SU-DHL-6 (cell line): ENCODE results near the gene PDZRN3.

Experiments
- H2AFZ ChIP-seq: fragments of 200-600 bp; sonication (generic); 2 replicates; pipeline ENCODE4 v1.6.1; 2014; ENCODE audit warnings: low read depth, mild to moderate bottlenecking, moderate library complexity, mixed read lengths, antibody characterized with exemption, low read length; ENCODE audit not compliant: severe bottlenecking
- H3F3A ChIP-seq: fragments of 200-600 bp; shearing (Covaris generic); 2 replicates; pipeline ENCODE4 v1.6.0; 2016; ENCODE audit warnings: antibody characterized with exemption, mild to moderate bottlenecking; ENCODE audit not compliant: insufficient read depth
- H3K27ac ChIP-seq: fragments of 200-600 bp; sonication (generic); 2 replicates; pipeline ENCODE4 v1.5.1; 2016; ENCODE audit warnings: low read depth, mild to moderate bottlenecking, low read length, moderate library complexity, mixed read lengths
- H3K27me3 ChIP-seq: fragments of 200-600 bp; sonication (generic), shearing (Covaris generic); 2 replicates; pipeline ENCODE4 v1.6.0; 2014; ENCODE audit warnings: mild to moderate bottlenecking, low read length
- H3K36me3 ChIP-seq: fragments of 200-600 bp; sonication (generic); 2 replicates; pipeline ENCODE4 v1.6.1; 2014; ENCODE audit warnings: mild to moderate bottlenecking, low read length, mixed read lengths
- H3K4me2 ChIP-seq: fragments of 300-600, 200-600 bp; shearing (Covaris generic), sonication (generic); 2 replicates; pipeline ENCODE4 v1.6.0; 2014; ENCODE audit warnings: low read length, low read depth, mild to moderate bottlenecking; ENCODE audit not compliant: poor library complexity, severe bottlenecking
- H3K4me3 ChIP-seq: fragments of 200-600 bp; sonication (generic); 2 replicates; pipeline ENCODE4 v1.5.1; 2014; ENCODE audit warnings: antibody characterized with exemption, low read length, mild to moderate bottlenecking, mixed read lengths; ENCODE audit not compliant: insufficient read depth, poor library complexity, severe bottlenecking
- H3K79me2 ChIP-seq: fragments of 200-600 bp; sonication (generic); 2 replicates; pipeline ENCODE4 v1.6.1; 2014; ENCODE audit warnings: mild to moderate bottlenecking, low read length, moderate library complexity; ENCODE audit not compliant: insufficient read depth
- H3K9ac ChIP-seq: fragments of 200-600 bp; sonication (generic); 2 replicates; pipeline ENCODE4 v1.7.0; 2014; ENCODE audit warnings: mild to moderate bottlenecking, low read length
- H3K9me2 ChIP-seq: fragments of 200-600 bp; sonication (generic); replicated peaks from 2 replicates; pipeline ENCODE4 v1.6.1; 2014; ENCODE audit warnings: low read length; ENCODE audit not compliant: insufficient read depth
- H3K9me3 ChIP-seq: fragments of 200-600 bp; sonication (generic); 2 replicates; pipeline ENCODE4 v1.6.1; 2014; ENCODE audit warnings: low read length, mixed read lengths; ENCODE audit not compliant: insufficient read depth
- H4K20me1 ChIP-seq: fragments of 200-600 bp; sonication (generic); 2 replicates; pipeline ENCODE4 v1.6.1; 2014; ENCODE audit warnings: low read depth, mild to moderate bottlenecking, antibody characterized with exemption, low read length, moderate library complexity, mixed read lengths
- CTCF ChIP-seq: fragments of 200-600 bp; sonication (generic); IDR thresholded peaks from one replicate; pipeline ENCODE4 v1.5.1; 2017; ENCODE audit warnings: antibody characterized with exemption, mild to moderate bottlenecking, low read length, moderate library complexity; ENCODE audit not compliant: insufficient read depth, poor library complexity, severe bottlenecking
- EZH2phosphoT487 ChIP-seq: fragments of 200-600 bp; sonication (generic), shearing (Covaris generic); conservative IDR thresholded peaks from 2 replicates; pipeline ENCODE4 v1.6.1; 2018; ENCODE audit warnings: mild to moderate bottlenecking, antibody characterized with exemption, low read length, moderate library complexity, mixed read lengths

The PDZRN3 gene

GRCh38 chr3:73485877-73486330 is 138.8 kb downstream of the PDZRN3 start:
- Histone ChIP-seq H3K4me2 (no peak overlapping the region), H3K4me3 (no peak overlapping the region), H3F3A (no peaks in the 10 kb centered on the region), H3K9me3 (no peaks in the 10 kb centered on the region), H3K9ac (no peak overlapping the region), H4K20me1 (no peaks in the 10 kb centered on the region), H3K79me2 (no peaks in the 10 kb centered on the region), H3K27me3 (no peaks in the 10 kb centered on the region), H3K36me3 (no peaks in the 10 kb centered on the region), H3K27ac (no peak overlapping the region), H3K9me2 (no peaks in the 10 kb centered on the region), H2AFZ (no peak overlapping the region)
- TF ChIP-seq CTCF (no peak), EZH2phosphoT487 (no peak)

GRCh38 chr3:73484656-73485248 is 140.0 kb downstream of the PDZRN3 start:
- Histone ChIP-seq H2AFZ (no peak overlapping the region), H3K4me2 (no peak overlapping the region), H3K9me2 (no peaks in the 10 kb centered on the region)

GRCh38 chr3:73481888-73482287 is 142.9 kb downstream of the PDZRN3 start:
- H3K4me3 ChIP-seq = no peak overlapping the region
- no peak overlapping the region for H3K4me2 ChIP-seq
- no peaks in the 10 kb centered on the region for H4K20me1 ChIP-seq
- H3K9me3 ChIP-seq = 0 out of 2 replicates have a peak, but pooled peaks cover 5% of the 10 kb centered on the region
- no peaks in the 10 kb centered on the region for H3K79me2 ChIP-seq
- H3K9ac ChIP-seq = no peak overlapping the region
- H3K27me3 ChIP-seq = no peaks in the 10 kb centered on the region
- no peak overlapping the region for H2AFZ ChIP-seq
- no peak for TF ChIP-seq EZH2phosphoT487
- TF ChIP-seq CTCF = no peak
- H3F3A ChIP-seq = no peaks in the 10 kb centered on the region
- no peaks in the 10 kb centered on the region for H3K9me2 ChIP-seq
- H3K36me3 ChIP-seq = no peaks in the 10 kb centered on the region
- no peak overlapping the region for H3K27ac ChIP-seq

More at GRCh38 chr3:73484656-73485248, 140.0 kb downstream of the PDZRN3 start:
- no peaks in the 10 kb centered on the region for H4K20me1 ChIP-seq
- H3K4me3 ChIP-seq = no peak overlapping the region
- H3K79me2 ChIP-seq = no peaks in the 10 kb centered on the region
- H3K27me3 ChIP-seq = no peaks in the 10 kb centered on the region
- H3K9ac ChIP-seq = no peak overlapping the region
- H3K27ac ChIP-seq = no peak overlapping the region
- H3K36me3 ChIP-seq = no peaks in the 10 kb centered on the region
- TF ChIP-seq EZH2phosphoT487 (no peak), CTCF (no peak)
- no peaks in the 10 kb centered on the region for H3F3A ChIP-seq
- H3K9me3 ChIP-seq = no peaks in the 10 kb centered on the region
